Occipital lobe (tissue), 2 donors: Measurements from ENCODE around the gene KREMEN1. TPM values are rescaled to one million over a fixed set of nuclear protein-coding genes. Genes with fewer than 3 reads are reported as not detected.

Experiments used
- DNase-seq: peaks from one replicate; lab custom pipeline; 2025; lab: John Stamatoyannopoulos, UW
- total RNA-seq: library from RNA; depleted of rRNA; stranded (reverse); fragments of >200 nt; gene quantifications from one replicate; pipeline ENCODE4 v1.2.3, GENCODE V29; 2014

KREMEN1 gene
- total RNA-seq, 1 donor from 2014 or later, result 18.9 TPM

DNA sequence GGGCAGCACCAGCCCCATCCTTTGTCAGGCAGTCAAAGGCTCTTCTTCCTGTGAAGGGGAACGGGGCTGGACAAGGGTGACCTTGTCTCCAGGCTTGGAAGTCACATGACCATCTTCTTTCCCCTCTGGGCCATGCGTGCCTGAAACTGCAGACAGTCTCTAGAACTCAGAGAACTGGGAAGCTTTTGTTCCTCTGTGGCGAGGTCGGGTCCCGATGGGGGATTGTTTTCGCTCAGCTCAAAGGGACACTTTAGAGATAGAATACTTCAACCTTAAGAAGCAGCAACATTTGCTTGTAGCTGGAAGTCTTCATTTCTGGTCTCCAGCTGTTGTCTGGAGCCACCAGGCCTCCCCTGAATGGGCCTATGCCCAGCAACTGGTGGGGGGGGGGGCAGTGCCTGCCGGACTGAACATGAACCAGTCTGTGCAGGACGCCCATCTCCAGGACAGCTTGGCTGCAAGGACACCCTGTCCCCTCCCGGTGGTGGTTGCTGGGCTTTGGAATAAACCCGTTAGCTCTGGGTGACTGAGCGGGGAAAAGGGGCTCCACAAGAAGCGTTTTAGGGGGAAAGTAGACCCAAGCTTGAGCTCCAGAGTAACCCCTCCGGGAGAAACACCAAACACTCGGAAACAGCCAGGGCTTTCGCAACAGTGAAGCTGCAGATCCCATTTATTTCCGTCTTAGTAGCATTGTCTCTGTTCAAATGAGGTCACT, 77.2 kb downstream of the KREMEN1 start:
- peak; percentile 24 for DNase-seq

DNA sequence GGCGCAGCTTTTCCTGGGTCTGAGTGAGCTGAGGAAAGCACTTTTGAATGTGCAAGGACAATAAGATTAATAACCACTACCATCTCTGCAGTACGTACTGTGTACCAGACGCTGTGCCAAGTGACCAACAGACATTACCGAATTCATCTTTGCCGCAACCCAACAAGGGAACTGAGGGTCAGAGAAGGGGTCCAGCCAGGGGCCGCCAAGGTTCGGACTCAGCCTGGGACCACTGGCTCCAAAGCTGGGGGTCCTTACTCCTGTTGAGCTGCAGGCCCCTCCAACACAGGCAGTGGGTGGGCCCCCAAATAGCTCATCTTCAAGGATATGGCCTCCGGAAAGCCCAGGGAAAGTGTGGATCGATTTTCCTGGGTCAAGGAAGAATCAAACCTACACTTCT, 77.9 kb downstream of the KREMEN1 start:
- DNase-seq, result no peak

DNA sequence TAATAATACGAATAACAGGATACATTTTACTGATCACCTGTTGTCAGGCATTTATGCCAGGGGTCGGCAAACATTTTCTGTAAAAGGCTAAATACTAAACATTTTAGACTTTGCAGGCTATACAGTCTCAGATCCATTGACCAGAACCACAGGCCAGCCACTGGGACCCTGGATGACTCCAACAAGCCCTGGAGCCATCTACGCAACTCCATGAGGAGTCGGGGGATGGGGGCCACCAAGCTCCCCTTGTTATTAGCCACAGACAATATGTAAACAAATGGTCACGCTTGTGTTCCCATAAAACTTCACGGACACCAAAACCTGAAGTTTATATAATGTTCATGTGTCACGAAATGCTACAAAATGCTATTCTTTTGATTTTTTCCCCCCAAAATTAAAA, 78.5 kb downstream of the KREMEN1 start:
- DNase-seq, result no peak

DNA sequence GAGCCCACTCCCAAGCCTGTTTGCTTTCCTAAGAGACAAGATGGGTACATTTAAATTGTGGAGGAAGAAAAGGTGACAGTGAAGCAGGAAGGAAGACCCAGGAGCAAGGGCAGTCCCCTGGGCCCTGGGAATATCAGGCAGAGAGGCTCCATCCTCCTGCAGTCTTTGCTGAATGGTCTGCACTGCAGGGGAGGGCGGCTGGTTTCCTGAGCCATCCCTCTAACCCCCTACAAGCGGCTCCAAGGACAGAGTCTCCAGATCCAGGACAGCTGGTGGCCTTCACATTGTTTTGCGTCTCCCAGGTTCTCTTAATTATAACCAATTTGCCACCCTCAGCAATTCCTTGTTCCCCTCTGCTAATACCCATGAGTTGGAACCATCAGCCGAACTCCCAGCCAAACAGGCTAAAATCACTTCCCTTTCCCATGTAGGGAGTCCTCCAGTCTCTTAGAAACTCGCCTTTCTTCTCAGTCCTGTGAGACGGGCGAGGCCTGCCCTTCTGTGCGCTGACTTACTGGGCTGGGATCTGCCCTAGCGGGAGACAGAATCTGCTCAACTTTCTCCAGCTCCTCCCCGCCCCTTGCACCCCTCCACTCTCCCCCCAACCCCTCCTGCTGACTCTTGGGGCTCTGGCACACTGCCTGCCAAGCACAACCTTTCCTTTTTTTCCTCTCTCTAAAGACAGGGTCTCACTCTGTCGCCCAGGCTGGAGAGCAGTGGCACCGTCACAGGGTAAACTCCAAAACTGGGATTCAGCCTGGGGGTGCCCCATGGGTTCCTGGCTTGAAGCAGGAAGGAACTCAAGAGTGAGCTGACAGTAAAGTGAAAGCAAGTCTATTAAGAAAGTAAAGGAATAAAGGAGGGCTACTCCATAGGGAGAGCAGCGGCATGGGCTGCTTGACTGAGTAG, 79.5 kb downstream of the KREMEN1 start:
- no peak for DNase-seq

DNA sequence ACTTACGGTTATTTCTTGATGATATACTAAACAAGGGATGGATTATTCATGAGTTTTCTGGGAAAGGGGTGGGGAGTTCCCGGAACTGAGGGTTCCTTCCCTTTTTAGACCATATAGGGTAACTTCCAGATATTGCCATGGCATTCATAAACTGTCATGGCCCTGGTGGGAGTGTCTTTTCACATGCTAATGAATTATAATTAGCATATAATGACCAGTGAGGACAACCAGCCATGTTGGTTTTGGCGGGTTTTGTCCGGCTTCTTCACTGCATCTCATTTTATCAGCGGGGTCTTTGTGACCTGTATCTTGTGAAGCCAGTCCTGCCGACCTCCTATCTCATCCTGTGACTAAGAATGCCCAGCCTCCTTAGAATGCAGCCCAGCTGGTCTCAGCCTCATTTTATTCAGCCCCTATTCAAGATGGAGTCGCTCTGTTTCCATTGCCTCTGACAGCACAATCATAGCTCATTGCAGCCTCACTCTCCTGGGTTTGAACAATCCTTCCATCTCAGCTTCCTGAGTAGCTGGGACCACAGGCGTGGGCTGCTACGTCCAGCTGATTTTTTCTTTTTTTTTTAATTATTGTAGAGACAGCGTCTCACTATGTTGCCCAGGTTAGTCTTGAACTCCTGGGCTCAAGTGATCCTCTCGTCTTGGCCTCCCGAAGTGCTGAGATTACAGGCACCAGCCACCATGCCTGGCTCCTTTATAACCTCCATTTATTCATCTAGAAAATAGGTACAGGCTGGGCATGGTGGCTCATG, 80.3 kb downstream of the KREMEN1 start:
- DNase-seq, result no peak

DNA sequence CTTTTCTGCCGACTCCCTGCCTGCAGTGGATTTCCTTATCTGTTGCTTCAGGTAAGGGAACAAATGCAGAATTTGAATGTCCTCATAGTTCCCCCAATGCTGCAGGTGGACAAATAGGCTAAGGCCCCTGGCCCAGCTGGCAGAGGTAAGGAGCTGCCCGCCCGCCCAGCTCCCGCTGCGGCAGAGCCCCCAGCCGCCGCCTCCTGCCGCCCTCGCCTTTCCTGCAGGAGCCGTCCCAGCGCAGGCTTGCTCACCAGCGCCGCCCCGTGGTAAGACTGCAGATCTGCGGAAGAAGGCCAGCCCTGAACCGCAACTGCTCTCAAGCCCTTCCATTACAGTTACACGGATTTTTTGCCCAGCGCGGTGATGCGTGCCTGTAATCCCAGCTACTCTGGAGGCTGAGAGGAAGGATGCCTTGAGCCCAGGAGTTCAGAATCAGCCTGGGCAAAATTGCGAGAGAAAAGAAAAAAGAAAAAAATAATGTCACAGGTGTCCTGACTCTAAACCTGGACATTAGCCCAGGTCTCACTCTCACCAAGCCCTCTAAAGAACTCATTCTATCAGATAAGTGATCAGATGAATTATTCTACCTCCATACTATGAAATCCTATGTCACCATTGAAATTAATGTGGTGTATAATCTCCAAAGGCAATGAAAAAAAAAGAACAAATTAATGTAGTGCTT, 81.7 kb downstream of the KREMEN1 start:
- DNase-seq, result peak; percentile 50

DNA sequence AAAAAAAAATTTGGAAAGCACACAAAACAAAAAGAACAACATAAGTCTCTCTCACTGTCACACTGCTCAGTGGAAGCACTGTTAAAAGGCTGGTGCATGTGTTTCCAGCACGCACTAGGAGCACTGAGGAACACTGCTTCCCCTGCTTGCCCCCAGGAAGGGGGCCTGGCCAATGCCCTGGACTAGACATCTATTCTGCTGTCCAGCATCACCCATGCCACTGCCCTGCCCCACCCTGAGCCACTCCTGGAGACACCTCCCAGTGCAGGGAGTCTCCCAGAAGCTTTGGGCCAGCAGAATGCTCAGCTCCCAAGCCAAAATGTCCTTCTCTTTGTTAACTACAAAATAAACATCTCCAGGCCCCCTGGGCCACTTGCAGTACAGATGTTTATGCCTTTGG, 83.1 kb downstream of the KREMEN1 start:
- DNase-seq, result no peak

DNA sequence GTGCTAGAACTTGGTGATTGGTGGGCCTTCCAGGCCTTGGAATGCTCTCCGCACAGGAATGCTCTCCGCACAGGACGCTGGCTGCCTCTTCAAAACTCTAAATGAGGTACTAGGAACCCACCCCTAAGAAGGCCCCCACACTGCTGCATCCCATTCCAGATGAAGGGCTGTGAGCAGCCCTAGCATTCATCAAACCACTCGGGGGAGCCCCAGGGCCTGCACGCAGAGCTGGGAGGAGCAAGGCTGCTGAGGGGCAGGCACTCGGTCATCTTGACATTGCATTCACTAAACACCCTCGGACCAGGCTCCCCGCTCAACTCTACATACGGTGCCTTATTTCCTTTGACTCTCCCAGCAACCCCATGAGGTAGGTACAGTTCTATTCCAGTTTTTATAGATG, 83.7 kb downstream of the KREMEN1 start:
- no peak for DNase-seq

DNA sequence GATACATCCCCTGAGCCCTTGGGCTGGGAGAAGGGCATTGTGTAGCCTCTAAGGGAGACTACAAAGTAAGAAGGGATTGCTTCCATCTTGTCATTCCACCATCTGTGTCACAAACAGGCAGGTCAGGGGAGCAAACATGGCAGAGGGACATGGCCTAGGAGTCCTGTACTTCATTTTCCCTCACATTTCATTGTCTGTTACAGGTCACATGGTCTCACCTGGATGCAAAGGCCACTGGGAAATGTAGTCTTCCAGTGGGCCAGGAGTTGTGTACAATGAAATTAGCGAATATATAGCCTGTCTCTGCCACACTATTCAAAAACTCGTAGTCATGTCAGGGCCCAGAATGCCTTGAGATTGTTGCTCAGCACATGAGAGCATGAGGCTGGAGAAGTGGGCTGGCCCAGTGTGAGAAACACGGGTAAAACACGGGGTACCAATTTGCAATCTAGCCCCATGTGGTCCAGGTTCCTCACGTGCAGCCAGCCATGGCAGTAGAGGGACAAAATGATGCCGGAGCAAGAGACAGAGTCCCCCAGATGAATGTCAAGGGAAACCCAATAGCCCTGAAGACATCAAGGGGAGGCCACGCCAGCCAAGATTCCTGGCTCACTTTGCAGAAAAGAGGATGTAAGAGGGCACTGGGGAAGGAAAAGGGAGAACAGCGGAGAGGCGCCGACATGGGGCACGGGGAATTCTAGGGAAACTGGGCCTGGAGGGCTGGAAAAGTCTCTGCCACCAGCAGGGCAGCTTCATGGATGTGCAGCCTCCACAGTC, 85.1 kb downstream of the KREMEN1 start:
- no peak for DNase-seq

DNA sequence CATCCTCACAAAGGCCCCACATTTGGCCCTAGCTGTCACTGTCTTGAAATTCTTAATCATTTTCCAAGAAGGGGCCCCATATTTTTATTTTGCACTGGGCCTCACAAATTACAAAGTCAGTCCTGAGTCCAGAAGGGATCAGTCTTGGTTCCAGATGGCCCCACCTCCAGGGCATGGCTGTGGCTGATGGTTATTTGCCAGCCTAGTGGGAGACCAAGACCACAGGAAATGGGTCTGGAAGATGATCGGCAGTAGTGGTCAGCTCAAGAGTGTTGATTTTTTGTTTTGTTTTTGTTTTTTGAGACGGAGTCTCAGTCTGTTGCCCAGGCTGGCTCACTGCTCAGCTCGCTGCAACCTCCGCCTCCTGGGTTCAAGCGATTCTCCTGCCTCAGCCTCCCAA, 85.7 kb downstream of the KREMEN1 start:
- no peak for DNase-seq

DNA sequence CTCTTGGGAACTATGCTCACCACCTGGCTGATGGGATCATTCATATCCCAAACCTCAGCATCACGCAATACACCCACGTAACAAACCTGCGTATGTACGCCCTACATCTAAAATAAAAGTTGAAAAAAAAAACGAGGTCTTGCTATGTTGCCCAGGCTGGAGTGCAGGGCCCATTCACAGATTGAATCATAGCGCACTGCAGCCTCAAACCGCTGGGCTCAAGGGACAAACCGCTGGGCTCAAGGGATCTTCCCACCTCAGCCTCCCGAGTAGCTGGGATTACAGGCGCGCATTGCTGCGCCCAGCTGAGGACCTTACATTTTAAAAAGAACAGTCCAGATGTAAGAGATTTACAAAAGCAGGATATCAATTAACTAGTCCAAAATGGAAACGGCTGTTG, 91.0 kb downstream of the KREMEN1 start:
- no peak for DNase-seq

DNA sequence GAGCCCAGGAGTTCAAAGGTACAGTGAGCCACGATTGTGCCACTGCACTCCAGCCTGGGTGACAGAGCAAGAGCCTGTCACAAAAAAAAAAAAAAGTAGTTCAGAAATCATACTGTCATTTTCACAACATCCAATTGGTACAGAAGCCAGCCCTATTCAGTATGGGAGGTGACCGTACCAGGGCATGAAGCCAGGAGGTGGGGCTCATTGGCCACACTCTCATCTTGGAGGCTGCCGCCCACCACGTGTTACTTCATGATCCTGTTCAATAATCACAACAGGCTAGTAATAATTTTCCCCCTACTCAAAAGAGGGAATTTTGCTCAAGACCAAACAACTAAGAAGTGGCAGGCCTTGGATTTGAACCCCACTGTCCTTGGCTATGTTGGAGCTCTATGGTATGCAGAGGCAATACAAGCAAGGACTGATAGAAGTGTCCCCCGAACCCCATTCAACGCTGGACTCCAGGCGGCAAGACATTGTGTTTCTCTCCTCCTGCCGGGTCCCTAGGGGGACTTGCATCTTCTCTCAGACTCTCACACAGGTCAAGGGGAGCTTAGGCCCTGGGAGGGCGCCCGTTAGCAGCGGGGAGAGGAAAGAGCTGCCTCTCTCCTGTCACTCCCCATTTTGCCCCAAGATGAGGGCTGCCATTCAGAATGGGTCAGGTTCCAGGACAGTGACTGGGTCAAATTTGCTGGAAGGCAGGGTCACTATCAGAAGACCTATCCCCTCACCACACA, 92.7 kb downstream of the KREMEN1 start:
- no peak for DNase-seq

DNA sequence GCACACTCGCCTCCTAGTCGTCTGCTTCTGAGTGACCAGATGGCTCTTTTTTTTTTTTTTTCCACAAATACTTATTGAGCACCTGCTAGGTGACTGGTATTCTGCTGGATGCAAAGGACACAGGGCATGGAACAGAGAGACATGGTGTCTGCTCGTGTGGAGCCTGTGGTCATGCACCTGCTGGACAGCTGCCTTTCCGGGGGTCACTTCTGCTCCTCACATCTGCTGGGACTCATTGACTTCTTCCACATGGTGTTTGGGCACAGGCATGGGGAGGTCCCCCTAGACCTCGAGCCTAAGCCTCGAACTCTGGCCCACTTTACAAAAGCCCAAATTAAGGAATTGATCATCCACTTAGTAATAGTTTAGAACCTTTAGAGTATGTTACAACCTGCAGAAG, 93.3 kb downstream of the KREMEN1 start:
- no peak for DNase-seq

DNA sequence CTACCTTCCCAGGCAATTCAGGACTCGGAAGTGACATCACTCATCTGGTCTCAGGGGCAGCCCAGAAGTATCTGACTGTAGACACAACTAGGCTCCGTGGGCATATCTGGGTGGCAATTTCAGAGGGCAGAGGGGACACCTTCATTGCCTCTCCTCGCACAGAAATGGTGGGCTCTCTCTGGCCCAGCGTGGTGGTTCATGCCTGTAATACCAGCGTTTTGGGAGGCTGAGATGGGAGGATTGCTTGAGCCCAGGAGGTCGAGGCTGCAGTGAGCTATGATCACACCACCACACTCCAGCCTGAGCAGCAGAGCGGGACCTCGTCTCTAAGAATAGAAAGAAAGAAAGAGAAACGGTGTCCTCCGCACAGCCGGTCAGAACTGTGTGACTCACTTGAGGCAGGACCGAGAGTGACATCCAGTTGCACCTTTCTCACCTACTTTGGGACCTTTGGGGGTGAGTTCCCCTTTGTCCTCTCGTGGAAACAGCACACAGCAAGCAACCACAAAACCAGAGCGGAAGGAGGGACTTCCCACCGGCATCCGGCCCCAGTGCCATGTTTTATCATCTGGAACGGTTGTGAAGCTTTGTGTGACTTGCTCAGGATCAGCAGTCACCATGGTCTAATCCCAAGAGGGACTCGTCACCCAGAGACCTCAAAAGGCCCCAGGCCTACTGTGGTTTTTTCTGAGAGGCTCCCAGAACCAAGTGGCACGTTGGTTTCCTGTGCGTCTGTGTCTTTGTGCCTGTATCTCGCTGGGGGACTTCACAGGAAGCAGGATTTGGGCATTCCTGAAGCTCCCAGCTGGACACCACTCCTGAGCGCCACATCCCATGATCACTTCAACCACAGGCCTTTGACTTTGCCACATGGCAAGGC, 94.4 kb downstream of the KREMEN1 start:
- no peak for DNase-seq

DNA sequence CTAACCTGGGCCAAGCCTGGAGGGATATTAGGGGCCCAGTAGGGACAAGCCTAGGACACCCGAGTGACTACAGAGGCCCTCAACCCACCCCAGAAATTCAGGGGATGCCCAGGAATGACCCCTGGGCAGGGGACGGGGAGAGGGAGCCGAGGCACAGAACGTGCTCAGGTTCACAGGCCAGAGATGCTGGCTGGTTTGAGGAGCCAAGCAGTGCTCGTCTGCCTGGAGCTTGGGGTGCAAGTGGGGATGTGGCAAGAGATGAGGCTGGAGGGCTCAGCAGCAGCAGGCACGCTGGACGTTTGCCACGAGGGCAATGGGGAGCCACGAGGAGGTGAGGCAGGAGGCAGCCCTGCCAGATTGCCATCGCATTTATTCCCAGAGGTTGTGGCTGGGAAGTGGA, 98.9 kb downstream of the KREMEN1 start:
- no peak for DNase-seq

DNA sequence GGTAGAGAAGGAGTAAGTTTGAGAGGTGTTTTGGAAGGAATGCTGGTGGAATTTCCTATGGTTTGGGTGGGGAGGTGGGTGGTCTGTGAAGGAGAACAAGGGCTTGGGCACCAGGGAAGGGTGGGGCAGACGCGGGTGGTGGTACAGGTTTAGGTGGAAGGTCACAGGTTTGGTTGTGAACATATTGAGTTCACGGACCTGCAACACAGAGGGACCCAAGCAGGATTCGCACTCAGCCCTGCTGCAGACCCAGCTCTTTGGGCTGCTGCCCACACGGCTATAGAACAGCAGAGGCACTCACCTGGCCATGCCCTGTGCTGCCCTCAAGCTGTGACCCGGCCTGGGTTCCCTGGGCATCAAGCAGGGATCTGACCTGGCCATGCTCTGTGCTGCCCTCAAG, 99.4 kb downstream of the KREMEN1 start:
- no peak for DNase-seq

DNA sequence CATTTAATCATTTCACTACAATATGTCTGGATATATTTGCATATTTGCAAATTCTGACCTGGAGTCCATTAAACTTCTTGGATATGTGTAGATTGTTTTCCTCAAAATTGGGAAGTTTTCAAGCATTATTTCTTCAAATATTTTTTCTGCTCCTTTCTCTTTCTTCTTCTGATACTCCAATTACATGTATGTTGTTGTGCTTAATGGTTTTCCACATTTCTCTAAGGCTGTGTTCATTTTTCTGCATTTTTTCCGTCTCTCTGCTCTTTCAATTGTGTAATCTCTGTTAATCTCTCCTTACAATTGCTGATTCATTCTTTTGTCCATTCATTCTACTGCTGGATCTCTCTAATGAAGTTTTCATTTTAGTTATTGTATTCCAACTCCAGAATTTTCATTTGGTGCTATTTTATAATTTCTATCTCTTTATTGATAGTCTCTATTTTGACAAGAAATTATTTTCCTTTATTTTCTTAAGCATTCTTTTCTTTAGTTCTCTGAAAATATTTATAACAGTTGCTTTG, 102.5 kb downstream of the KREMEN1 start:
- no peak for DNase-seq

DNA sequence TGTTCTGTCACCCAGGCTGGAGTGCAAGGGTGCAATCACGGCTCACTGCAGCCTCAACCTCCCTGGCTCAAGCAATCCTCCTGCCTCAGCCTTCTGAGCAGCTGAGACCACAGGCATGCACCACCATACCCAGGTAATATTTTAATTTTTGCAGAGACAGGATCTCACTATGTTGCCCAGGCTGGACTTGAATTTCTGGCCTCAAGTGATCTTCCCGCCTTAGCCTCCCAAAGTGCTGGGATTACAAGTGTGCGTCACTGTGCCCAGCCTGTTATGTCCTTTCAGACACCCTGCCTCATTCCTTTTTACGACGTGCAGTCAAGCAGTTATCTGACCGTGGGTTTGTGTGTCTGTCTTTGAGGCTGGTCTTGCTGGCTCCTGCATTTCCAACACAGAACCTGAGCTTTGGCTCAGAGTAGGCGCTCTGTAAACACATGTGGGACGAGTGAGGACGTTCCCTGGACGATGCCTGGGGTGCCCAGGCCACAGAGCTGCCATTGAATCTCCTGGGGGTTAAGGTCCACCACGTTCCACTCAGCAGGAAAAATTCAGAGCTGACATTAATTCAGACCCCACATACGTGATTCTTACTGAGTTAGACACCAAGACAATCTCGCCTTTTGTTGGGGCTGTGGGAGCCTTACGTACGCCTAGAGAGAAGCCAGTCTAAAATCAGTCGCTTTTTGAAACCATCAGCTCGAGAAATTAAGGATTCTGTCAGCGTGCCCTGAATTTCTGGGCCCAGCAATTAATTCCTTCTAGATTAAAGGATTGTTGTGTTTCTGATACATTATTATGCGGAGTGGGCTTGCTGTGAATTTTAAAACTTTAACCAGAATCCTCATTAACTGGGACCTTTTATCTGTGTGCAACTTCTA, 111.4 kb downstream of the KREMEN1 start:
- no peak for DNase-seq
